Right hindlimb (tissue), 1 donor: ENCODE data around the gene CDK2.
"Not testable (repeated sequence)": the region's sequence is repeated elsewhere in the genome, so short reads cannot be mapped to it uniquely, and the experiment has no call there.

Experiments used
- DNase-seq: peaks from one replicate; pipeline ENCODE4 v3.0.0-alpha.2; 2018

The CDK2 gene

GRCh38 chr12:55982319-55982936, 15.8 kb downstream of the CDK2 start:
- DNase-seq = no peak

GRCh38 chr12:55983232-55983842, 16.7 kb downstream of the CDK2 start:
- no peak for DNase-seq

GRCh38 chr12:55984861-55985260, 18.2 kb downstream of the CDK2 start:
- no peak for DNase-seq

- no peak for DNase-seq
Measured at GRCh38 chr12:55985341-55985740, 18.7 kb downstream of the CDK2 start.

- DNase-seq = not testable (repeated sequence)
Measured at GRCh38 chr12:55985976-55986375, 19.3 kb downstream of the CDK2 start.

GRCh38 chr12:55991110-55991509, 24.5 kb downstream of the CDK2 start:
- no peak for DNase-seq

- DNase-seq = no peak
Measured at GRCh38 chr12:55993230-55993853, 26.7 kb downstream of the CDK2 start.

- DNase-seq = no peak
Measured at GRCh38 chr12:55995366-55995765, 28.7 kb downstream of the CDK2 start.

GRCh38 chr12:55996201-55996714, 29.6 kb downstream of the CDK2 start:
- DNase-seq = peak; percentile 62

- peak; percentile 98 for DNase-seq
Measured at GRCh38 chr12:55996715-55997534, 30.3 kb downstream of the CDK2 start, which contains the start of gene SUOX. Gene SUOX (plus strand): TSS chr12:55997276. CDS start chr12:56002222, 4,946 bp downstream.

- DNase-seq = no peak
Measured at GRCh38 chr12:55997535-55997859, 30.9 kb downstream of the CDK2 start.

- not testable (repeated sequence) for DNase-seq
Measured at GRCh38 chr12:55999522-55999921, 32.9 kb downstream of the CDK2 start.

GRCh38 chr12:55999999-56000540, 33.4 kb downstream of the CDK2 start:
- DNase-seq = not testable (repeated sequence)

GRCh38 chr12:56001487-56002100, 35.0 kb downstream of the CDK2 start:
- no peak for DNase-seq

- DNase-seq = not testable (repeated sequence)
Measured at GRCh38 chr12:56003376-56003775, 36.7 kb downstream of the CDK2 start.

GRCh38 chr12:56004211-56004610, 37.6 kb downstream of the CDK2 start:
- no peak for DNase-seq

- DNase-seq = peak; percentile 77
Measured at GRCh38 chr12:56007564-56008559, 41.2 kb downstream of the CDK2 start.

- DNase-seq = no peak
Measured at GRCh38 chr12:56010111-56010570, 43.5 kb downstream of the CDK2 start.

GRCh38 chr12:56011509-56012090, 45.0 kb downstream of the CDK2 start:
- no peak for DNase-seq

- DNase-seq = no peak
Measured at GRCh38 chr12:56013482-56013881, 46.9 kb downstream of the CDK2 start.

GRCh38 chr12:56014205-56014604, 47.6 kb downstream of the CDK2 start:
- DNase-seq = no peak
